ENCODE data around the gene TRMT11. TPM values are rescaled to one million over a fixed set of nuclear protein-coding genes. Genes with fewer than 3 reads are reported as not detected.

Gene TRMT11
- total and polyA plus RNA-seq, 2 of the 13 experiments (the other 11 are each of a cell fraction or from before 2014, with no cell fraction given), result 42.2 to 81.9 TPM

- TF ChIP-seq FOXK1 (CRISPR knock-in tag; IDR thresholded peaks at IDR 0.05; ENCODE audit: borderline replicate concordance, low read depth) (peak; percentile 92), ZNF619 (CRISPR knock-in tag; IDR thresholded peaks at IDR 0.05) (peak; percentile 98; the same call in 1 of the 2 replicates), FOSL2 (CRISPR knock-in tag; IDR thresholded peaks at IDR 0.05) (peak; percentile 86), ZNF883 (CRISPR knock-in tag; IDR thresholded peaks at IDR 0.05; ENCODE audit: not compliant biosample characterization) (peak; percentile 95), ZUFSP (CRISPR knock-in tag; IDR thresholded peaks at IDR 0.05; ENCODE audit: borderline replicate concordance) (no peak), ZNF326 (CRISPR knock-in tag; IDR thresholded peaks at IDR 0.05; ENCODE audit: borderline replicate concordance) (no peak), CSRNP1 (CRISPR knock-in tag; IDR thresholded peaks at IDR 0.05) (peak; percentile 71; the same call in 1 of the 2 replicates), ZNF136 (CRISPR knock-in tag; IDR thresholded peaks at IDR 0.05; ENCODE audit: low read depth) (peak; percentile 97; the same call in 1 of the 2 replicates), SUZ12 (IDR thresholded peaks at IDR 0.05; ENCODE audit: low read depth, low read length) (no peak), ZNF142 (CRISPR knock-in tag; IDR thresholded peaks at IDR 0.05) (peak; percentile 77; the same call in 1 of the 2 replicates), SMAD3 (CRISPR knock-in tag; IDR thresholded peaks at IDR 0.05) (peak; percentile 95; the same call in 1 of the 2 replicates), HNRNPL (IDR thresholded peaks at IDR 0.05; ENCODE audit: low read depth, low read length) (no peak), ATF2 (CRISPR knock-in tag; IDR thresholded peaks at IDR 0.05) (peak; percentile 97), ZNF3 (CRISPR knock-in tag; IDR thresholded peaks at IDR 0.05) (no peak), FOXO1 (CRISPR knock-in tag; IDR thresholded peaks at IDR 0.05) (peak; percentile 90), ATF7 (IDR thresholded peaks at IDR 0.05) (peak; percentile 80), ATF7 (CRISPR knock-in tag; IDR thresholded peaks at IDR 0.05) (peak; percentile 91)
These were observed 29.6 kb upstream of the TRMT11 start, which contains the start of gene HINT3 (continued) for GRCh38 chr6:125956506-125957390.

All from HepG2 (cell line).